Right renal pelvis (tissue), 4 donors: Measurements from ENCODE around the gene CDK5RAP2. TPM values are rescaled to one million over a fixed set of nuclear protein-coding genes. Genes with fewer than 3 reads are reported as not detected.
"Not testable (repeated sequence)": the region's sequence is repeated elsewhere in the genome, so short reads cannot be mapped to it uniquely, and the experiment has no call there.

ENCODE experiments used
- DNase-seq, 4 donors: peaks; one replicate each; pipeline ENCODE4 v3.0.0-alpha.2; 2013; ENCODE audit warnings: low read depth in 4 of 4, low spot score in 3 of 4, missing footprints in 1 of 4
- polyA plus RNA-seq, 4 donors: library from polyadenylated mRNA; unstranded; fragments of 120-200 nt; gene quantifications; one replicate each; pipeline ENCODE4 v1.2.1, GENCODE V29; 2013; ENCODE audit not compliant: insufficient read length in 4 of 4

Gene CDK5RAP2
- polyA plus RNA-seq, 4 donors: 50.2 to 58.7 (median 54.3) TPM

GRCh38 chr9:120552210-120552704 is 27.7 kb downstream of the CDK5RAP2 start:
- DNase-seq: not testable (repeated sequence)

- no peak for DNase-seq
These were observed 34.0 kb downstream of the CDK5RAP2 start for GRCh38 chr9:120545701-120546550.

GRCh38 chr9:120544441-120544840 is 35.5 kb downstream of the CDK5RAP2 start:
- DNase-seq: no peak

GRCh38 chr9:120542701-120543490 is 37.1 kb downstream of the CDK5RAP2 start:
- no peak for DNase-seq

- DNase-seq: no peak
These were observed 38.0 kb downstream of the CDK5RAP2 start for GRCh38 chr9:120541921-120542320.

- DNase-seq: no peak
These were observed 40.0 kb downstream of the CDK5RAP2 start for GRCh38 chr9:120539951-120540350.

GRCh38 chr9:120538339-120538738 is 41.6 kb downstream of the CDK5RAP2 start:
- DNase-seq: no peak

- DNase-seq: no peak
These were observed 42.9 kb downstream of the CDK5RAP2 start for GRCh38 chr9:120536949-120537640.

GRCh38 chr9:120536094-120536493 is 43.9 kb downstream of the CDK5RAP2 start:
- DNase-seq: no peak

- DNase-seq: no peak
These were observed 45.7 kb downstream of the CDK5RAP2 start for GRCh38 chr9:120534266-120534665.

GRCh38 chr9:120532891-120533290 is 47.1 kb downstream of the CDK5RAP2 start:
- DNase-seq: no peak

- no peak for DNase-seq
These were observed 47.5 kb downstream of the CDK5RAP2 start for GRCh38 chr9:120532475-120532874.

GRCh38 chr9:120531683-120532300 is 48.2 kb downstream of the CDK5RAP2 start:
- DNase-seq: no peak

- not testable (repeated sequence) for DNase-seq
These were observed 49.6 kb downstream of the CDK5RAP2 start for GRCh38 chr9:120530220-120530832.

GRCh38 chr9:120528829-120529228 is 51.1 kb downstream of the CDK5RAP2 start:
- DNase-seq: no peak

- DNase-seq: no peak
These were observed 51.6 kb downstream of the CDK5RAP2 start for GRCh38 chr9:120528327-120528726.

GRCh38 chr9:120526534-120526933 is 53.4 kb downstream of the CDK5RAP2 start:
- DNase-seq: no peak

GRCh38 chr9:120524863-120525262 is 55.1 kb downstream of the CDK5RAP2 start:
- no peak for DNase-seq

- no peak for DNase-seq
These were observed 55.9 kb downstream of the CDK5RAP2 start for GRCh38 chr9:120524038-120524437.

GRCh38 chr9:120522558-120522957 is 57.4 kb downstream of the CDK5RAP2 start:
- DNase-seq: no peak
